Heart left ventricle (tissue), 16 donors: ENCODE results near the gene AGK. TPM values are rescaled to one million over a fixed set of nuclear protein-coding genes. Genes with fewer than 3 reads are reported as not detected.
A peak's percentile ranks its signal among the peaks of the same experiment; 100 is the strongest.

Experiments used
- ATAC-seq, 4 donors: fragments of 200-7000 bp; cut with Tn5 transposase; one replicate each; pipeline ENCODE4 v1.9.1; 2020 to 2022; ENCODE audit warnings: moderate library complexity in 4 of 4, mild to moderate bottlenecking in 3 of 4, moderate number of reproducible peaks in 1 of 4
- DNase-seq, 5 donors: peaks; one replicate each; pipeline ENCODE4 v3.0.0-alpha.2; 2020
- H3K27ac ChIP-seq, 12 donors: fragments of 200-600 bp; sonication (generic) in 4 of 12; one replicate each; pipeline versions ENCODE4 v1.5.0 to v1.8.0; 2016 to 2022; ENCODE audit warnings: mild to moderate bottlenecking in 2 of 12
- H3K27me3 ChIP-seq, 9 donors: fragments of 200-600 bp; sonication (generic) in 2 of 9; one replicate each; pipeline versions ENCODE4 v1.5.1 to v1.8.0; 2016 to 2022; ENCODE audit warnings: mild to moderate bottlenecking in 3 of 9
- H3K36me3 ChIP-seq, 9 donors: fragments of 200-600 bp; sonication (generic) in 2 of 9; one replicate each; pipeline versions ENCODE4 v1.5.0 to v1.8.0; 2018 to 2022; ENCODE audit warnings: mild to moderate bottlenecking in 2 of 9
- H3K4me1 ChIP-seq, 12 donors: fragments of 200-600 bp; sonication (generic) in 4 of 12; one replicate each; pipeline versions ENCODE4 v1.5.0 to v1.8.0; 2016 to 2022; ENCODE audit warnings: mild to moderate bottlenecking in 3 of 12
- H3K4me3 ChIP-seq, 12 donors: fragments of 200-600 bp; sonication (generic) in 4 of 12; one replicate each; pipeline versions ENCODE4 v1.5.0 to v1.8.0; 2017 to 2022; ENCODE audit warnings: mild to moderate bottlenecking in 9 of 12, moderate library complexity in 4 of 12
- H3K9me3 ChIP-seq, 12 donors: fragments of 200-600 bp; sonication (generic) in 4 of 12; one replicate each; pipeline versions ENCODE4 v1.5.0 to v1.8.0; 2016 to 2022; ENCODE audit warnings: mild to moderate bottlenecking in 1 of 12
- POLR2A ChIP-seq, 2 donors: fragments of 450-650 bp; IDR thresholded peaks; one replicate each; pipeline ENCODE4 v1.6.1; 2017; ENCODE audit warnings: antibody characterized with exemption in 2 of 2, mild to moderate bottlenecking in 2 of 2, moderate library complexity in 2 of 2
- WGBS, 4 donors: extraction: QIAGEN DNeasy Blood & Tissue Kit in 2 of 4; methylation state at CpG; one replicate each; pipeline versions ENCODE4 v1.1.5 to v1.1.7; 2013 to 2018; 5-methylcytosine and 5-hydroxymethylcytosine counted together
- intact Hi-C, 10 donors: fragments of 100-400 bp; cut with DNase I; formaldehyde crosslinking; loops; one replicate each; pipeline versions ENCODE4 v1.11.1 to v1.14.2; 2022
- polyA plus RNA-seq, 2 donors: library from polyadenylated mRNA; stranded (reverse); fragments of 200-250 nt; gene quantifications; one replicate each; pipeline ENCODE4 v1.2.3, GENCODE V29; 2013
- total RNA-seq, 9 donors: library from RNA; depleted of rRNA in 2 of 9; stranded (reverse); fragments of >200 nt in 2 of 9; fragmentation: NEBNext Ultra II Directional in 3 of 9; extraction: Animal tissue kit (Norgen Biotek cat#: 25700) in 3 of 9; gene quantifications; one replicate each; pipeline versions ENCODE4 v1.1.0 to v1.2.4, GENCODE V29; 2016 to 2023
- TF ChIP-seq, protein P1 (sequence below), 12 donors: fragments of 200-600 bp; sonication (generic) in 4 of 12; IDR thresholded peaks; one replicate each; pipeline versions ENCODE4 v1.5.0 to v1.8.0; 2018 to 2022; ENCODE audit warnings: antibody characterized with exemption in 12 of 12, mild to moderate bottlenecking in 5 of 12
- donor health status: ischemic (EF 13 %, LVEDD 7.1; RV severe dilation, severe dysfunction).
- donor health status: healthy with polysubstance abuse.
- donor health status: DM: no; HTN: yes; CAD: no.
- donor health status: DM: no; HTN: no; CAD: no.
- donor health status: ischemic (EF 25% LVEDD 6.9; RV normal size, moderate dysfunction).
- donor health status: ischemic (EF 25% LVEDD 5.7; RV mildly dilated, moderate dysfunction).
- donor health status: healthy.
- donor health status: DM: yes; HTN: yes; CAD: no.
- donor health status: ischemic (EF 35%, LVEDD 5.7; RV mildly dilated, moderate dysfunction).
- donor health status: nonischemic (EF 11% LVEDD 7.7; RV severe dilation, severe dysfunction).
- donor health status: DM: yes; HTN: yes; CAD: no.
- donor health status: PGD.
- donor health status: ischemic (EF 29% LVEDD 5.4; RV normal size, mild dysfunction).
- donor health status: nonischemic (EF 23%, LVEDD 6.1; RV moderate dilation, normal function).

The AGK gene
- total and polyA plus RNA-seq, 11 donors: 21.4 to 49.8 (median 37.9) TPM

DNA sequence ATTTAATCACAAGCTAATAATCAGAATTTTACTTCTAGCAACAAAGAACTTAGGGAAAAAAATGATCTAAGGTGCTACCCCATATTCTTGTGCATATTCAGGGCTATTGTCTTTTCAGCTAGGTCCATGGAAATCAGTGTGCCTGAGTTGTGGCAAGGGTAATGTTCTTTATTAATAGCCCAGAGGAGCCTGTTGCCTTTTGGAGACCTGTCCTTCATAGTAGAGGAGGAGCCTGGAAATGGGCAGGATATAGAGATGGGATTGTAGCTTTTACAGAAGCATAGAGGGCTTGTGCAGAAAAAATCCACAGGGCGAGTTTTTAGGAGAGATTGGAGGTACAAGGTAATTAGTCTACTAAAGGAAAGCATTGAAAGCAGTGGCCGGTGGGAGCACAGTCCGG is 38.9 kb downstream of the AGK start:
- ATAC-seq: peak; percentile 55 to 83 (median 70)

DNA sequence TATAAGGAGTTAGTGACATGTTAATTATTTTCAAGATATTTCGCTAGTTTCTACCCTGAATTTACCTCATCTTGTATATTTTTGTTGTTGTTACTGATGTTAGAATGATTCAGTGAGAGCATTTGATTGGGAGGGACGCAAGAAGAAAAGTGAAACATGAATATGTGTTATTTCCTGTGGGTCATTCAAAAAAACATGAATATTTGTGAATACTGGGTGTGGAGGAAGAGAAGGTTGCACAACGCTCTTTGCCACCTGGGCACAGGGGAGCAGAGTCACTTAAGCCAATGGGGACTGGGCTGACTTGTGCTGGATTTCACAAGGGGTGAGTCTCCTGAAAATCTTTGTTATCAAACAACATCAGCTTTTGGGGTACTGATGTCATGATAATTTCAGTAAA is 39.5 kb downstream of the AGK start:
- no peak for DNase-seq
- H3K36me3 ChIP-seq: peaks cover 0 to 24% (median 18%) of the 10 kb centered on the region in 9 donors
- peaks cover 0 to 25% (median 7%) of the 10 kb centered on the region in 12 donors for H3K4me1 ChIP-seq
- H3K9me3 ChIP-seq: no peaks in the 10 kb centered on the region
- ATAC-seq: no peak
- 89 to 93% (median 91%) methylated on average over 3 of the region's 3 CpGs for WGBS, 4 donors
- H3K4me3 ChIP-seq: no peak overlapping the region
- TF ChIP-seq POLR2A (IDR thresholded peaks at IDR 0.05): no peak
- TF ChIP-seq, protein P1, sequence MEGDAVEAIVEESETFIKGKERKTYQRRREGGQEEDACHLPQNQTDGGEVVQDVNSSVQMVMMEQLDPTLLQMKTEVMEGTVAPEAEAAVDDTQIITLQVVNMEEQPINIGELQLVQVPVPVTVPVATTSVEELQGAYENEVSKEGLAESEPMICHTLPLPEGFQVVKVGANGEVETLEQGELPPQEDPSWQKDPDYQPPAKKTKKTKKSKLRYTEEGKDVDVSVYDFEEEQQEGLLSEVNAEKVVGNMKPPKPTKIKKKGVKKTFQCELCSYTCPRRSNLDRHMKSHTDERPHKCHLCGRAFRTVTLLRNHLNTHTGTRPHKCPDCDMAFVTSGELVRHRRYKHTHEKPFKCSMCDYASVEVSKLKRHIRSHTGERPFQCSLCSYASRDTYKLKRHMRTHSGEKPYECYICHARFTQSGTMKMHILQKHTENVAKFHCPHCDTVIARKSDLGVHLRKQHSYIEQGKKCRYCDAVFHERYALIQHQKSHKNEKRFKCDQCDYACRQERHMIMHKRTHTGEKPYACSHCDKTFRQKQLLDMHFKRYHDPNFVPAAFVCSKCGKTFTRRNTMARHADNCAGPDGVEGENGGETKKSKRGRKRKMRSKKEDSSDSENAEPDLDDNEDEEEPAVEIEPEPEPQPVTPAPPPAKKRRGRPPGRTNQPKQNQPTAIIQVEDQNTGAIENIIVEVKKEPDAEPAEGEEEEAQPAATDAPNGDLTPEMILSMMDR (IDR thresholded peaks at IDR 0.05): no peak
- intact Hi-C loops: no loop called here
- H3K27ac ChIP-seq: peak overlapping the region in 1 of 12 donors; percentile 17
- no peaks in the 10 kb centered on the region for H3K27me3 ChIP-seq

More for the DNA sequence above, 38.9 kb downstream of the AGK start:
- H3K27ac ChIP-seq: peak overlapping the region in 1 of 12 donors; percentile 17
- H3K9me3 ChIP-seq: no peaks in the 10 kb centered on the region
- no peaks in the 10 kb centered on the region for H3K27me3 ChIP-seq
- H3K36me3 ChIP-seq: peaks cover 0 to 20% (median 13%) of the 10 kb centered on the region in 9 donors
- intact Hi-C loops: no loop called here
- peaks cover 0 to 30% (median 9%) of the 10 kb centered on the region in 12 donors for H3K4me1 ChIP-seq
- no peak overlapping the region for H3K4me3 ChIP-seq
- DNase-seq: no peak
- 79 to 99% (median 96%) methylated on average over 3 of the region's 3 CpGs for WGBS, 4 donors
- TF ChIP-seq, protein P1 (IDR thresholded peaks at IDR 0.05): no peak
- TF ChIP-seq POLR2A (IDR thresholded peaks at IDR 0.05): no peak

DNA sequence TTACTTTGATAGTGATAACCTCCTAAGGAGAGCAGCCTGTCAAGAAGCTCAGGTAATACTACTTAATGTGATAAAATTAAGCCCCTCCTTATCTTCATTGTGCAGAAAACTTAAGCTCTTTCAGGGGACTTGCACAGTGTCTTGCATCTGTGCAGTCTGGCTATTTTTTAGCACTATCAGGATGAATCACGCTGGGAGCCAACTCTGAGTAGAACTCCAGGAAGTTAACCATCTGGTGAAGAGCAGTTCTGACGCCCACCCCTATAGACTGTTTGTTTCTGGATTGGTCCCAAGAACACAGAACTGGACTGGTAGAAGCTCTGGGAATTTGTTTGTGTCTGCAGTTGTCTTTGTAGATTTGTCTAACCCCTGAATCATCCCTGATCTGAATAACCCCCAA is 41.9 kb downstream of the AGK start:
- ATAC-seq (peak in 2 of 4 donors; percentile 53 to 84), DNase-seq (no peak)
- H3K27me3 ChIP-seq: no peaks in the 10 kb centered on the region
- no peak overlapping the region for H3K27ac ChIP-seq
- no peak for TF ChIP-seq POLR2A (IDR thresholded peaks at IDR 0.05)
- TF ChIP-seq, protein P1 (IDR thresholded peaks at IDR 0.05): no peak
- H3K9me3 ChIP-seq: no peaks in the 10 kb centered on the region
- H3K4me3 ChIP-seq: no peak overlapping the region
- H3K4me1 ChIP-seq: peaks cover 0 to 23% (median 4%) of the 10 kb centered on the region in 12 donors
- H3K36me3 ChIP-seq: peaks cover 0 to 47% (median 31%) of the 10 kb centered on the region in 9 donors
- intact Hi-C loops: no loop called here
- WGBS, 4 donors: 14 to 30% (median 20%) methylated on average over 2 of the region's 2 CpGs

DNA sequence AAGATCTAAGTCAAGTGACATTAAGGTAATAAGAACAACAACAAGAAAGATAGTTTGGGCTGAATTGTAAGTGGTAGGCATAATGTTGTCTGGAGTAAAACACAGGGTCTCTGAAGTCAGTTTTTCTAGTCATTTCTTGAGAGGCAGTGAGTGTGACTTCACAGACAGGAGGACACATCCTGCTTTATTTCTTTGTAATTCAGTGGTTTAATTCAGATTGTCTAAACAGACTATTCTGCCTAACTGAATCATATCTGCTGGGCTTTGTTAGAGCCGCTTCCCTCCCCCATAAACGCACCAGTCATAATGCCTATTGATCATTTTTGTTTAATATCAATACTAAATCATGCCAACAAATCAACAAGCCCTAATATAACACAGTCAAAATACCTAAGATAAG is 46.8 kb downstream of the AGK start:
- no peak overlapping the region for H3K4me3 ChIP-seq
- intact Hi-C loops: no loop called here
- DNase-seq (no peak), ATAC-seq (no peak)
- H3K27ac ChIP-seq: no peak overlapping the region
- TF ChIP-seq POLR2A (IDR thresholded peaks at IDR 0.05): no peak
- TF ChIP-seq, protein P1 (IDR thresholded peaks at IDR 0.05): no peak
- no peaks in the 10 kb centered on the region for H3K9me3 ChIP-seq
- H3K36me3 ChIP-seq: peaks cover 0 to 77% (median 38%) of the 10 kb centered on the region in 9 donors
- no peaks in the 10 kb centered on the region for H3K27me3 ChIP-seq
- 79 to 96% (median 94%) methylated on average over 2 of the region's 2 CpGs for WGBS, 4 donors
- H3K4me1 ChIP-seq: peaks cover 0 to 12% (median 0%) of the 10 kb centered on the region in 12 donors
